HL-60/S4 (cell line): ENCODE measurements around the gene WEE2.

ENCODE experiments used
- in situ Hi-C: fragments of 300-500 bp; cut with MboI; formaldehyde crosslinking; loops from 2 replicates; pipeline ENCODE4 v1.14.3; 2022; ENCODE audit warnings: low sequenced_read_pairs

The WEE2 gene

GRCh38 chr7:141708351-141708750 is at the start of gene WEE2:
TSS of gene WEE2 (plus strand) at chr7:141708353. CDS start at chr7:141708759, 406 bp downstream.
- in situ Hi-C loops: no loop called here

- in situ Hi-C loops: no loop called here
Observed at GRCh38 chr7:141659501-141659900, 48.7 kb upstream of the WEE2 start.

- in situ Hi-C loops: no loop called here
Observed at GRCh38 chr7:141660259-141660658, 47.9 kb upstream of the WEE2 start.

DNA sequence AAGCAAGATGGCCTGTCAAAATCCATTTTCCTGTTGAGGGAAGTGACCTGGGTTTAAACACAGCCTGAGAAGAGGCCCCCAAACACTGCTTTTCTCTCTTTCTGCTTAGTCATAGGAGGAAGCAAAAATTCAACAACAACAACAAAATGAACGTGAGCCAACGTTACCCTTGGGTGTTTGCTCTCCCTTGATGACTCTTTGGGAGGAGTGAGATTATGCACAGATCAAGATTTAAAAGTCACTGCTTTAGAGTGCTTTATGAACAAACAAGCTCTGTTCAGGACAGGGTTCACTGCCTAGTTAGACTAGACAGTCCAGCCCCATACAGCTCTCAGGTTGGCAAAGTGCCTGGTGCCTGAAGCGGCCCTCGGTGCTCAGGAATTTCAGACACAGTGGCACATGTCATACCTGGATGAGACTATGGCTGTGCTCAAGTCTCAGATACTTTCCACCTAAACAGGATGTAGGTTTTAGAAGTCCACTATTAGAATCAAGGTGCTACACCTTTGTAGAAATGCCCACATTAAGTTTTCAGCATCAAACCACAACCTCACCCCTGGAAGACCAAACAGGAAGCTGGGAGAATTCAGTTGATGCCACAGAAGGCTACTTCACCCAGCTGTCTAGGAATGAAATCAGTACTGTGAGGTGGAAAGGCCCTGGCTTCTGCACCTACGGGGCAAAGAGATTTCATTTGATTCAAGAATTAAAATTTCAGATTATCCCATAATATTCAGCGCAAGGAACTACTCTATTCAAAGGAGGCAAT is 44.9 kb upstream of the WEE2 start:
- in situ Hi-C loops: no loop called here

DNA sequence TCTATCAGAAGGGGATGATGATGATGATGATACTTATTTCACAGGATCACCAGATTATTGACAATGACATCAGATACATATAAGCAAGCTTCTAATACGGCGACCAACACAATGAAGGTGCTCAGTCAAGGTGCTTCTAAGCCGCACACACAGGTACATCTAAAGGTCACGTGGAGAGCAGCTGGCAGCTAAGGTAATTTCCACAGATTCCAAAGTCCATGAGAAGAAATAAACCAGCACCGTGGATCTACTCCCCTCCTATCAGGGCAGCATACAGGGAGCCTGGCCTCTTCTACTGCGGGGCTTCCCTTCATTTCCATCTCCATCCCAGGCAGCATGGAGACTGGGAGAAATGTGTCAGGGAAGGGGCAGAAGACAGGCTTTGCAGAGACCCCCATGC is 43.7 kb upstream of the WEE2 start:
- in situ Hi-C loops: no loop called here

DNA sequence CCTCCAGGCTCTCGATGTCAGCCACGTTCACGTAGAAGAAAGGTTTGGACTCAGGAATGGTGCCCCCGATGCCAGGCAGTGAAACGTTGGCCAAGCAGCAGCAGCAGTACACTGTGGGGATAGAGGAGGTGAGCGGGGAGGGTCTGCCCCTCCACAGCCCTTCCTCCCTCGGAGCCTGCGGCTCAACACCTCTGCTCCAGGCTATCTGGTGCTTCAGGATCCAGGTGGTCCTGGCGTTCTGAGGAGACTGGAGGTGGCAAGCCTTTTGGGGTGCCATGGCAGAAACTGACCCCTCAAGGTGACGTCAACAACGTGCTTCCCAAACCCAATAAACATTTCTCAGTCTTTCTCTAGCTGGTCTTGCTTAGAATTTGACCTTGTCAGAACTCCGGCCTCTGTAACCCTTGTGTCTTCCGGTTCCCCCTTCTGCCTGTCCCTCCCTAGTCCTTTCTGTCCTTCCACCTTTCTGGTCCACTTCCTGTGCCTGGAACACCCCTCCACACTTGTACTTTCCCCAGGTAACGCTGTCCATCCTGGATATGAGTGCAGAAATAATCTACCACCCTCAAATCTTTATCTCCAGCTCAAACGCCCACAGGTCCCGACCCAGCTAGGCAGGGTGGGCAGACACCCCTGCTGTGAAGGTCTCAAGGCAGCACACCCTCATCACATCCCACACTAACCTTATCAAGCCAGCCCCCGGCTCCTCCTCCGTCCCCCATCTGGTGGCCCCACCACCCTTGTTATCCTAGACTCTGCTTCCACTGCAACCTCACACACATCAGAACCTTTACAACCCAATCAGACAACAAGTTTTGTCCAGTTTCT is 42.7 kb upstream of the WEE2 start:
- in situ Hi-C loops: no loop called here

DNA sequence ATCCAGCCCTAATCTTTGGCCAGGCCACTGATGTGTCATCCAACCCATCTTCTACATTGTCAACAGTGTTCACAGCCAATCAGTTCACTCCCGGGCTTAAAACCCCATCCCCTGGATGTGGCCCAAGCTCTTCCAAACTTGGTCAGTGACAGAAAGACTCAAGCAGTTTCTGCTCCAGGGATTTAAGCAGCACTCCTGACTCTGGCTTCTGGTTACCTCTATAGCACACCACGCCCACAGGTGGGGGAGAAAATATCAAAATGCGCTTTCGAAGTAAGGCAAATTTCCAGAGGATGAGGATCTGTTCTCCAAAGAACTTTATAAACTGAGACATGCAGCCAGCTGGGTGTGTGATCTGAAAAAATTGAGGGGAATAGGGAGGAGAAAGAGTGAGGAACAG is 42.1 kb upstream of the WEE2 start:
- in situ Hi-C loops: no loop called here

DNA sequence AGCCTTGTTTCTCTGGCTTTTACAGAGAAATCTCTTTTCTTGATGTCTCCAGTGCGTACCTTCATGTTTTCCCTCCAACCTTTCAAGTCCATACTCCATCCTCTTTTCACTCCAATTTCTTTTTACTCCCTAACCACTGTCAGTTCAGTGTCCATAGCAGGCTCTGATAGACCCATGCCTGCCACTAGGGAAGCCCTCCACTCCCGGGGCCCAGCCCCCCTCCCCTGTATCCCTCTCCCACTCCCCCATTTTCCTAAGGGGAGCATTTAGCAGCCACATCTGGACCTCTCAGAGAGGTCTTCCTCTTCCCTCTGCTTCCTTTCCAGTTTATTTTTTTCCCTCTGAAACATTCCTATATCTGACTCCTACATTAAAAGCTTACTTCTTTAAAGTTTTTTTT is 39.3 kb upstream of the WEE2 start:
- in situ Hi-C loops: no loop called here

DNA sequence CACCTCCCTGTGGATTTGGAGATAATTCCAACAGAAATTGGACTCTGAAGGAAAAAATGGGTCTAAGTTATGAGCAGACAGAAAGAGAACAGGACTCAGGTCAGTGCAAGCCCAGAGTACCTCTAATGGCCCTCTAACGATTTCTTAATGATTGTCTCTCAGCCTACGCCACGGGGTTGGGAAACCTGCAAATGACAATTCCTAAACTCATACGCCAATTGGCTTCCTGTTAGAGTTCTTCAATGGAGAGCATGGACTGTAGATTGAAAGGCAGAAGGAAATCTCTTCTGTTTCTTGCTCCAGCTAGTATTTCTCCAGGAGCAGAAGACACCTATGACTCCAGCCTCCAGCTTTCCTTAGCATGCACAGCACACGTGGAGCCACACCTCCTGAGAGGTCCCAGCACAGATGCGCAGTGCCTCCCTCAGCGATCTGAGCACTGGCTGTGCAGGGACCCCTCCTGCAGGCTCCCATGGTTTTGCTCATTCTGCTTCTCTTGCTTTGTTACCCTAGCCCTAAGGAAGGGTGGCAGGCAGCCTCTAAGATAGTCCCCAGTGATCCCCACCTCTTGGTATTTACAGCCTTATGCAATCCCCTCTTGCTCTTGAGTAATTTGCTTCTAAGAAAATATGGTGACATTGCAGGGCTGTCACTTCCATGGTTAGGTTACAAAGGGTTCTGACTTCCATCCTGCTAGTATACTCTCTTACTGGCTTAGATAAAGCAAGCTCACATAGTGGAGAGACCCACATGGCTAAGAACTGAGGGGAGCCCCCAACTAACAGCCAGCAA is 36.3 kb upstream of the WEE2 start:
- in situ Hi-C loops: no loop called here

DNA sequence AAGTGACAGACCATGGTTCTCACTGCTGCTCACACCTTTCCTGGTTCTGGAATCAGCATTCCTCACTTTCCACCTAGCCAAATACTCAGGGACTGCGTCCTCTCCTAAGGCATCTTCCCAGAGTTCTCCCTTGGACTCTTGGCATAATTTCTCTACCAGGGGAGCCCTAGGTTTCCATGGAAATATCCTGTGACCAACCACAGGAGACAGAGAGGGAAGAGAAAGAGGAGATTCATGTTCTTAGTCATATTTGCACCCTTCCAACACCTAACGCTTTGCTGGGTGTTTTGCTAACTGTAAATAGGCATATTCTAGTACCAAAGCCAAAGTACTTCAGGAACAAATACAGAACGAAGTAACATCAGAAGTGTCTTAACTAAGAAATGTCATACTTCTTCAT is 34.8 kb upstream of the WEE2 start:
- in situ Hi-C loops: no loop called here

DNA sequence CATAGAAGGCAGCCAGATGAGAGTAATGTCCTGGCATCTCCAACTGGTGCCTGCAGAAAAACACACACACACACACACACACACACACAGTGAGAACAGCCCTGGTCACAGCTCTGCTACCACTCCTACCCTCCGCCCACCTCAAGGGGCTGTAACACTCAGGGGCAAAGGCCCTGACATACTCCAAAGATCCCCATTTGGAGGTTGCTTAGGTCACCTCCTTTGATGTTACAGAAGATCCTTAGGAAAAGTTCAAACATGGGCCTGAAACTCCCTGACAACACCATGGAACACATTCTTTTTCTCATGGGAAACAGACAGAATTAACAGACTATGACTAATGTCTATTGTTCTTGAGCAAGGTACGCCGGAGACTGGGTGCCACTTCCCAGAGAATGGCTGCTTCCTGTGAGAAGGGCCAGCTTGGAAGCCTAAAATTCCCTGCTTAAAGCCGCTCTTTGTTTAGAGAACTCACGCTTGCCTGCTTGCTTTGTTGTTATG is 33.9 kb upstream of the WEE2 start:
- in situ Hi-C loops: no loop called here

- in situ Hi-C loops: no loop called here
Observed at GRCh38 chr7:141674702-141675101, 33.5 kb upstream of the WEE2 start.

- in situ Hi-C loops: no loop called here
Observed at GRCh38 chr7:141675436-141676215, 32.5 kb upstream of the WEE2 start.

- in situ Hi-C loops: no loop called here
Observed at GRCh38 chr7:141676618-141677017, 31.5 kb upstream of the WEE2 start.

DNA sequence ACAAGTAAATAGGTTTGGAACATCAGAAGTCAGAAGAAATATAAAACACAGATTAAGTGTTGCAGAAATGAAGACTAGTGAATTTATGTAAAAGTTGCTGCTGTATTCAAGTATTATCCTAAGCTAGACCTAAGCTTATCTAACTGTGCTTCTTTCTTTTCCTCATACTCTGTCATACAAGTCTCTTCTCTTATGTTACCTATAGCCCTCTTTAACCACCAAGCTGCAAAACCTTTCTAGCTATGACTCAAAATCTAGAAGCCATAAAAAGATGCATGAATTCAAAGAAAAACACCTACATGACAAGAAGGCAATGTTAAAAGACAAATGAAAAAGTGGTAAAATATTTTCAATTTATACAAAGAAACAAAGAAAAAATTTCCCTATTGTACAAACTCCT is 29.1 kb upstream of the WEE2 start:
- in situ Hi-C loops: no loop called here

DNA sequence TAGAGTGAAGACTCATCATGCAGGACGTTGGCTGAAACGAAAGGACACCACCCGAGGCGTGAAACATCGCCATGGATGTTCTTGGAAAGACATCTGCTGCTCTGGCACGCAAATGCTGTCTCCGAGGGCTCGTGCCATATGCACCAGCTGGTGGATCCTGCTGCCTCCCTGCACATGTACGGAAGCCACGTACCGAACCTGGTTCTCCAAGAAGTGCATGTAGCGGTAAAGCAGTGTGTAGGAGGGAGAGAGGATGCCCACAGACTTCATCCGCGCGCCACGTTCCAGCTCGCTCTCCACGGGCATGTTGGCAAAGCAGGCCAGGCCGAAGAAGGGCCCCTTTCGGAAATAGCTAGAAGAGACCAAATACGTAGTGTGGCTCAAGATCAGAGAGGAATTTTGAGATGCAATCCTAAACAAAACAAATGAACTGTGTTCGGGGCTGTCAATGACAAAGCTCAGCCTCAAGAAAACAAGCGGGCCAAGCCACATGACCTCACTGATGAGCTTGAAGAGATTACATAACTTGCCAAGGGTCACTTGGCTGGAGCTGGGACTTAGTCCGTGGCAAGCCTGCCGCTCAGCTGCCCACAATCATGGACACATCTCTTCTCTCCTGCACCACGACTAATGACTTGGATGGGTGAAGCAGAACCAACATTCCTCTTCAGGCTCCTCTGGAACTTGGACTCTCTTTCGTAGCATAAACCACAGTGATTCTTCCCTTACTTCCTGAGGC is 22.7 kb upstream of the WEE2 start:
- in situ Hi-C loops: no loop called here

DNA sequence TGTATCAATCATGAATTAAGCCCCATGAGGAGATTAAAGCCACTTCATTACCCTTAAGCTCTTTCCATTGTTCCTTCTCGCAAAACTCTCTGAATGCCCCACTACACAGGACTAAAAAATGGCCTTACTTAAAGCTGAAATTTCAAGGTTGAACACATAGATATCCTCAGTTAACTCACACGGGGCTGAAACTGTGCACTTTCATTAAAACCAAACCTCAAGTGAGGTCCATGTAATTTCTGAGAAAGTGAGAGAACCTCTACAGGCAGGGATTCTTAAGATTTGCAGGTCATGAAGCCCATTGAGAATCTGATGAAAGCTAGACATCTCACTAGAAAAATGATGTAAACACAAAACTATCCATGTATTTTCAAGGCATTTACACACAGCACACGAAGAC is 22.1 kb upstream of the WEE2 start:
- in situ Hi-C loops: no loop called here

DNA sequence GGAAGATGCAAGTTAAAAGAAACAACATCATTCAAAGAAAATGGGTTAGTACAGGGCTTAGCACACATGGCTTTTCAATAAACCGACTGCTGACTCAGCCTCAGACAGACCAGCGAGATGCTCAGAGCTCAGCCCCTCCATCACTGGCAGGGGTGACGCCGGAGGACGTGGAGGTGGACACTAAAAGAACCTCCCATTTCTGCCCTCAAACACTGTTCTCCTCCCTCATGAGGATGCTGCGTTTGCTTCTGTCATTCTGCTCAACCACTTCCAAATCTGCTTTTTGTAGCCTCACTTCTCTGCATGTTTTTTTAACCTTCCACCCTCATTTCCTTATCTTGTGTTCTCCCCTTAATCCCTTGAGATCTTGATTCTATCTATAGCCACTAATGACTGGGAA is 21.5 kb upstream of the WEE2 start:
- in situ Hi-C loops: no loop called here

GRCh38 chr7:141688043-141688442 is 20.1 kb upstream of the WEE2 start:
- in situ Hi-C loops: no loop called here
